Measurements from ENCODE around the gene ENTREP3. TPM values are rescaled to one million over a fixed set of nuclear protein-coding genes. Genes with fewer than 3 reads are reported as not detected.

The ENTREP3 gene
- total and polyA plus RNA-seq, 2 donors from 2014 or later, result 19.8 to 22.8 TPM

DNA sequence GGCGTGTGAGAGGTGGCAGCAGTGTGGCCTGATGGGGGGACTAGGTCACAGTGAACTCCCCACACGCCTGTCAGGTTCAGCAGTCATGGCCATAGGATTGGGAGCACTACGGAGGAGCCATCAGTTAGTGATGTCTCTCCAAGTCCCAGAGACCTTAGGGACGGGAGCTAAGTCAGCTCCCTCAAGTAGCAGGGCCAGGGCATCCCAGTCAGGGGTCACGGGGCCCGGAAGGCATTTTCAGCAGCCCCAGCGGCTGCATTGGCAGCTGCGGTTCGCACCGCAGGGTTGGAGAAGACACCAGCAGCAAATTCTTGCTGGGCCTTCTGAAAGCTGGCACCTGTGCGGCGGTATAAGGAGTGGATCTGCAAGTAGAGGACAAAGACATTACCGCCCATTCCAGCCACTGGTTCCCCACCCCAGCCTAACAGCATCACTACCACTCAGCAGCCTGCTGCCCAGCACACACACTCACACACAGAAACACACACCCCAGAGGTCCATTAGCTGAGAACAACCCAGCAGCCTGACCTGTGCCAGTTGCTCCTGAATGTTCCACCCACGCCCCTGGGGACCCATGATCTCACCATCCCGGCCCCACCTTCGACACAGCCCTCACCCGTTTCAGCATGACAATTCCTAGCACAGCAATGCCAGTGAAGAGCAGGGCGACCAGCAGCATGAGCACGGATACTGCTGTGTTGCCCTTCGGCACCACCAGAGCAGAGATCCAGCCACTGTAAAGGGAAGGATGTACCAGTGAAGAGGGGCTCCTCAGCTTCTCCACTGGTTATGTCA, 972 bp upstream of the ENTREP3 start:
- no peak for TF ChIP-seq CTCF (IDR thresholded peaks at IDR 0.05; ENCODE audit: borderline replicate concordance, extremely low read depth, insufficient read depth)
- H3K4me1 ChIP-seq (ENCODE audit: control insufficient read depth in 2 of 3, insufficient read depth in 2 of 3, low read depth in 1 of 3, low read length in 3 of 3), result peaks cover 0 to 18% (median 17%) of the 10 kb centered on the region in 3 donors
- H3K4me3 ChIP-seq (ENCODE audit: low read length in 3 of 3), result peak overlapping the region in 1 of 3 donors; percentile 71
- H3K27me3 ChIP-seq (ENCODE audit: control insufficient read depth, insufficient read depth, low read length), result no peaks in the 10 kb centered on the region
- no peaks in the 10 kb centered on the region for H3K9me3 ChIP-seq (ENCODE audit: control insufficient read depth in 2 of 3, insufficient read depth in 1 of 3, low read length in 3 of 3)
- H3K27ac ChIP-seq (ENCODE audit: low read depth in 2 of 2, low read length in 2 of 2), result peak overlapping the region; percentile 96 to 98
- intact Hi-C loops (cut with DNase I), result no loop called here
- FAIRE-seq (no peak), DNase-seq (peak in 1 of 5 donors; percentile 55)
- peak overlapping the region in 1 of 3 donors; percentile 85 for H3K9ac ChIP-seq (ENCODE audit: low read length in 3 of 3)
- peaks cover 0 to 5% (median 4%) of the 10 kb centered on the region in 3 donors for H3K36me3 ChIP-seq (ENCODE audit: control insufficient read depth in 2 of 3, insufficient read depth in 3 of 3, low read length in 3 of 3)

DNA sequence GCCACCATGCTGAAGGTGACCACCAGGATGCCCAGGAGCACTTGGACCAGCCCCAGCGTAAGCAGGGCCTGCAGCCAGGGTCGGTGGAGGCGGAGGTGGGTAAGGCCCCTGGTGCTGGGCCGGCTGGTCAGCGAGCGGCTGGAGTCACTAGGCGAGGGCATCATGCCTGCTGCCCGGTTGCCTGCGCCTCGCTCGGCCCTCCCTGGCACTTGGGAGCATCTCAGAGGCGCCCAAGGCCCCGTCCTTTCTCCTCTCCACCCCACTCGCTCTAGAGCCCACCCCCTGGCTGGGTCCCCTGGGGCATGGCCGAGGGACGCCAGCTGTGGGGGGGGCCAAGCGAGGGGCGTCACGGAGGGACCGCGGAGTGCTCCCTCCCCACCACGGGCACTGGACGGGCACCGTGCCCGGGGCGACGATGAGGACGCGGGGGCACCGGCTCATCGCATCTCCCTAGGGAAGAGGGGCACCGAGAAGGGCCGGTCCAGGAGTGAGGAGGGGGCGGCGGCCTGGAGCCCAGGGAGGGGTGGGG, 505 bp downstream of the ENTREP3 start:
- H3K4me3 ChIP-seq (ENCODE audit: low read length in 3 of 3), result peak overlapping the region; percentile 68 to 76 (median 71)
- peaks cover 0 to 5% (median 4%) of the 10 kb centered on the region in 3 donors for H3K36me3 ChIP-seq (ENCODE audit: control insufficient read depth in 2 of 3, insufficient read depth in 3 of 3, low read length in 3 of 3)
- H3K4me1 ChIP-seq (ENCODE audit: control insufficient read depth in 2 of 3, insufficient read depth in 2 of 3, low read depth in 1 of 3, low read length in 3 of 3), result peaks cover 0 to 19% (median 12%) of the 10 kb centered on the region in 3 donors
- peak overlapping the region; percentile 96 to 98 for H3K27ac ChIP-seq (ENCODE audit: low read depth in 2 of 2, low read length in 2 of 2)
- H3K27me3 ChIP-seq (ENCODE audit: control insufficient read depth, insufficient read depth, low read length), result no peaks in the 10 kb centered on the region
- H3K9me3 ChIP-seq (ENCODE audit: control insufficient read depth in 2 of 3, insufficient read depth in 1 of 3, low read length in 3 of 3), result no peaks in the 10 kb centered on the region
- no peak for TF ChIP-seq CTCF (IDR thresholded peaks at IDR 0.05; ENCODE audit: borderline replicate concordance, extremely low read depth, insufficient read depth)
- intact Hi-C loops (cut with DNase I), result no loop called here
- H3K9ac ChIP-seq (ENCODE audit: low read length in 3 of 3), result peak overlapping the region in 2 of 3 donors; percentile 22 to 85
- FAIRE-seq (no peak), DNase-seq (peak in 4 of 5 donors; percentile 26 to 86 (median 62))

GRCh38 chr1:155254228-155254713, 1.0 kb downstream of the ENTREP3 start:
- TF ChIP-seq CTCF (IDR thresholded peaks at IDR 0.05; ENCODE audit: borderline replicate concordance, extremely low read depth, insufficient read depth), result no peak
- Histone ChIP-seq H3K4me3 (ENCODE audit: low read length in 3 of 3) (peak overlapping the region; percentile 46 to 71 (median 56)), H3K27me3 (ENCODE audit: control insufficient read depth, insufficient read depth, low read length) (no peaks in the 10 kb centered on the region)

More at GRCh38 chr1:155254228-155254713, 1.0 kb downstream of the ENTREP3 start:
- peaks cover 0 to 5% (median 4%) of the 10 kb centered on the region in 3 donors for H3K36me3 ChIP-seq (ENCODE audit: control insufficient read depth in 2 of 3, insufficient read depth in 3 of 3, low read length in 3 of 3)
- FAIRE-seq, result no peak
- no peak overlapping the region for H3K27ac ChIP-seq (ENCODE audit: low read depth in 2 of 2, low read length in 2 of 2)
- DNase-seq, result peak in 1 of 5 donors; percentile 74
- no peaks in the 10 kb centered on the region for H3K9me3 ChIP-seq (ENCODE audit: control insufficient read depth in 2 of 3, insufficient read depth in 1 of 3, low read length in 3 of 3)
- intact Hi-C loops (cut with DNase I), result no loop called here
- peaks cover 0 to 19% (median 12%) of the 10 kb centered on the region in 3 donors for H3K4me1 ChIP-seq (ENCODE audit: control insufficient read depth in 2 of 3, insufficient read depth in 2 of 3, low read depth in 1 of 3, low read length in 3 of 3)
- H3K9ac ChIP-seq (ENCODE audit: low read length in 3 of 3), result peak overlapping the region in 2 of 3 donors; percentile 22 to 85

Measured in kidney (tissue), 14 donors.